ACHN (cell line): ENCODE measurements around the gene C1QTNF1.
"Not testable (repeated sequence)": the region's sequence is repeated elsewhere in the genome, so short reads cannot be mapped to it uniquely, and the experiment has no call there.

ENCODE experiments used
- DNase-seq: peaks from one replicate; pipeline ENCODE4 v3.0.0-alpha.2; 2015
- in situ Hi-C: cut with HindIII; loops from 2 replicates; pipeline ENCODE4 v1.10.0; 2017; ENCODE audit warnings: low sequenced_read_pairs, low pct_ligation_motif_present, low pct_unique_long_range_greater_than_20kb

C1QTNF1 gene

DNA sequence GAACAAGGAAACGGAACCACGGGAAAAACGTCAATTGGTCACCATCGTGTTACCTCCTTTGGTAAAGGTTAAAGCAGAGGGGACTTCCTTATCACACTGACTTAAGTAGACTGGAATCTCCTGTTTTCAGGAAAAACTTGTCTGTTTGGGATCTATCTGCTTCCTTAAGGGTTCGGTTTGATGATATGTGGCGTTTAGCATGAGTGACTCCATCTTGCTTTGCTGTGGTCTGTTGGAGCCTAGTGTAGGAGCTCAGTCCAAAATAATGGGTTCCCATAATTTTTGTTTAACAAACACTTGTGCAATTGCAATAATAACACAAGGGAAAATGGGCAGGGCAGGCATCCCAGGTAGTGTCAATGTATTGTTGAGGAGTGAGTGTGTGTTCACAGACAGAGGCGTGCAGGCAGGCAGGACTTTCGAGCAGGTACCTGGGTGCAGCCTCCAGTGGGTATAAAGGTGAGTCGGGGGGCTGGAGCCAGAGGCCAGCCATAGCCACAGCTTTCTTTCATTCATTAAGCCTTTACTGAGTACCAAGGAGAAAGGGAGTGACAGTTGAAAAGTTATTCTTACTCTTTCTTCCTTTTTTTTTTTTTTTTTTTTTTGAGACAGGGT, 46.4 kb downstream of the C1QTNF1 start:
- in situ Hi-C loops: no loop called here
- DNase-seq: no peak

DNA sequence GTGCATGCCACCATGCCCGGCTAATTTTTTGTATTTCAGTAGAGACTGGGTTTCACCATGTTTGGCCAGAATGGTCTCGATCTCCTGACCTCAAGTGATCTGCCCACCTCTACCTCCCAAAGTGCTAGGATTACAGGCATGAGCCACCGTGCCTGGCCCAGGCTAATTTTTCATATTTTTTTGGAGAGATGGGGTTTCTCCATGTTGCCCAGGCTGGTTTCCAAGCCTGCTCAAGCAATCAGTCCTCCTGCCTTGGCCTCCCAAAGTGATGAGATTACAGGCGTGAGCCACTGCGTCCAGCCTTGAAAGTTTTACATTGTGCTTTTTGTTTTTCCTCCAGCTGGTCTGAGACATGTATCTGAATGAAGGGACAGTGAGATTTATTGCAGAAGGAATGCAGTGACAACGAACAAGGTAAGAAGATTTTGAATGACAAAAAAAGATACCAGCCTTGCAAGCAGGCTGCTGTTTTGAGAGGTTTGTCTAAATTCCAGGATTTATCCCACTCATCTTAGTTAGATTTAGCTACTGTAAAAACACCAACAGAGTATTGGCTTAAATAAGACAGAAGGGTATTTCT, 47.3 kb downstream of the C1QTNF1 start:
- in situ Hi-C loops: no loop called here

DNA sequence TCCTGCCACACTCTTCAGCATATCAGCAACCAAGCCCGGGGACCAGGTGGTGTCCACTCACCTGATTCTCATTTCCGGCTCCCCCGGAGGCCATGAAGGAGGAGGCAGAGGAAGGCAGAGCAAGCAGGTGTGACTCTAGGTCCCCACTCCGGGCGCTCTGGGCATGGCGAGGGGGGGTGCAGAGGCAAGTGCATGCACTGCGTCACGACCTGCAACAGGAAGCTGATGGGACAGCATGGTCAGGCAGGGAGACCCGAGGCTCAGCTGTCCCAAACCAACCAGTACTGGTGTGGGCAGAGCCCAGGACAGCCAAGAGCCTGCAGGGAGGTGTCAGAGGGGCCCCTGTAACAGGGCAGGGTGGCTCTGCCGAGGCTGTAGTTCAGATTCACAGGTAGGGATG, 48.6 kb downstream of the C1QTNF1 start:
- in situ Hi-C loops: no loop called here
- DNase-seq: no peak

More for the DNA sequence above, 47.3 kb downstream of the C1QTNF1 start:
- no peak for DNase-seq

DNA sequence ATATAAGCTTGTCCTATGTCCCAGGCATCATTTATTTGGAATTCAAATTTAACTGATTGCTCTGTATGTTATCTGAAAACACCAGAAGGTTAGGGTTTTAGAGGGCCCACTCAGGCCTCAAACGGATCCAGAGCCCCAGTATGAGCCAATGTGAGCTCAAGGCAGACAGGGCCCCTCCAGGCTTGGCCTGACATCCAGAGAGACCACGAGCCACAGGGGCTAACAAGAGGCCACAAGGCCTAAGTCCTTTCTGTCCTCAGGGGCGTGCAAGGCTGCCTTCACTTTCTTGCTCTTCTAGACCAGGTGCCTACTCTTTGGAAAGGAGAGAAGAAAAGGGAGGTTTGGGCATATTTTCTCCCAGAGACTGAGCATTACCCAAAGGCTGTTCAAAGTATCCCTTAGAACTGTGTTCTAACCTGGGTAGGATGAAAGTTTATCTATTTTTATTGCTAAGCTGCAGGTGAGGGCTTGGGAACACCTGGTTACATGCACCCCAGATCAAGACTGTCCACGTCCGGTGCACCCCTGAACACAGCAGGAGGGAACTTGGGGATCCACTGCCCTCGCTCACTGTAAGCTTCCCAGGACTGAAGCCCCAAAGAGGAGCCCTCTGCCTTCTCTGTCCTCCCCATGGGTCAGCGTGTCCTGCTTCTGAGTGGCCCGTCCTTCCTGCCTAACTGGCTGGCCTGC, 49.2 kb downstream of the C1QTNF1 start:
- in situ Hi-C loops: no loop called here

DNA sequence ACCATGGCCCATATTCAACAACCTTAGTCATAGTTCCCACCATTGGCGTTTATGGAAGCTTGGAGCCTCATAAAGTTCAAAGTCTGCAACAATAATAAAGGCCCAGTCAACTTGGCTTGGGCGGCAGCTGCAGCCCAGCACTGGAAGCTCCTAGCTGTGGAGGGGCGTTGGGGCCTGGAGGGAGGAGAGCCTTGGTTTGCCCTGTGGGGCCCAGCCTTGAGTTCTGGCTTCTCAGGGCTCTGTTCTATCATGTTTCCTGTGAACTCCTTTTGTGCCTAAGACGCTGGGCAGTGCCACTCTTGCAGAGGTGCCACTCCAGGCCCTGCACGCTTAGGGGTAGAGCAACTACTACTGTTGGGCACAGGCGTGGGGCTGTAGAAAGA, 49.7 kb downstream of the C1QTNF1 start:
- in situ Hi-C loops: no loop called here

More for the DNA sequence above, 49.2 kb downstream of the C1QTNF1 start:
- DNase-seq: no peak

DNA sequence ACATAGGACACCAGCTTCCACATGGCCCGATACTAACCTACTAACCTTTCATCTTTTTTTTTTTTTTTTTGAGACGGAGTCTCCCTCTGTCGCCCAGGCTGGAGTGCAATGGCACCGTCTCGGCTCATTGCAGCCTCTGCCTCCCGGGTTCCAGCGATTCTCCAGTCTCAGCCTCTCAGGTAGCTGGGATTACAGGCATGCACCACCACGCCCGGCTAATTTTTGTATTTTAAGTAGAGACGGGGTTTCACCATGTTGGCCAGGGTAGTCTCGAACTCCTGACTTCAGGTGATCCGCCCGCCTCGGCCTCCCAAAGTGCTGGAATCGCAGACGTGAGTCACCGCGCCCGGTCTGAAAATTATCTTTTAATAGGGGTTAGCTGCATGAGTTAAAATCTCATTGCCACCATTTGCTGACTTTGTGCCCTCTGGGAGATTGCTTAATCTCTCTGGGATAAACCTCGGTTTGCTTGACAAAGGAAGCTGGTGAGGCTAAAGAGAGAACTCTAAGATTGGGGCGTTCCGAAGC, 50.2 kb downstream of the C1QTNF1 start:
- in situ Hi-C loops, DNase-seq: not testable (repeated sequence)

More for the DNA sequence above, 49.7 kb downstream of the C1QTNF1 start:
- DNase-seq: no peak

DNA sequence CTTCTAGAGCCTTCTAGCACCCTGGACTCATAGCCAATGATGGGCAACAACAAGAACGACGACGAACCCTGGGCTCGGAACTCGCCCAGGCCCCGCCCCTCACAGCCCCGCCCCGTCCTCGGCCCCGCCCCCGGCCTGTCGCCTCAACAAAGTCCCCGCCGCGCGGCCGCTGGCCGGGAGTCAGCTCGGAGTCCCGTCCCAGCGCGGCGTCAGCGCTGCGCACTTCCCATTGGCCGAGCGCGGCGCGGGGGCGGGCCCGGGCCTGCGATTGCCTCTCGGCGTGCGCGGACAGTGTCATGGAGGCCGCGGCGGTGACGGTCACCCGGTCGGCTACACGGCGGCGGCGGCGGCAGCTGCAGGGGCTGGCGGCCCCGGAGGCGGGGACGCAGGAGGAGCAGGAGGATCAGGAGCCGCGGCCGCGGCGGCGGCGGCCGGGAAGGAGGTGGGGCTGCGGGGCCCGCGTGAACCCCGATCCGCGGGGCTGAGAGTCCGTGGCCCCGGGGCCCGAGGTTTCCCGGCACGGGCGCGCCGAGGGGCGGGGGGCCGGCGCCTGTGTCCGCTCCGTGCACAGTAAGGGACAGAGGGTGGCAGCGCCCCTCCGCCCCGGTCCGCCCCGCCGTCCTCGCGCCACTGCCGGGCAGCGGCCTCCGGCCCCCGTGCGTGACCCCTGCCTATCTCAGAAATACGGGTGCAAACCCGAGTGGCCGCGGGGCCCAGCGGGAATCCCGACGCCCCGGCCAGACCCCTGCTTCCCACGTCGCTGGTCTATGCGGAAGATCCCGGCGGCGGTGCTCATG, 50.9 kb downstream of the C1QTNF1 start, which contains the start of gene ENGASE:
TSS of gene ENGASE (plus strand) at position 176 of the 797 bp plus-strand sequence. CDS start at position 297, 121 bp downstream.
- in situ Hi-C loops: no loop called here
- peak; percentile 91 for DNase-seq

DNA sequence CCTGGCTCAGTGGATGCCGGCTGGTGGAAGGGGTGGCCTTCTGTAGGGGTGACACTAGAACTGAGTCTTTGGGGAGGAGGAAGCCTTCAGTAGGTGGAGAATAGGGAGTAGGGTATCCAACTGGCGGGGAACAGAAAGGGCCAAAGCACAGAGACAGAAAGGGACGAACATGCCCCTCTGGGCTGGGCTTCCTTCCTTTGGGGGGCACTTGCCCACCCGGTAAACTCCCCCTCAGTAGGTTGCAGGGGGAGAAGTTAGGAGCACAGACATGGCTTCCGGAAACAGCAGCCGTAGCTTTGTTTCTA, 51.4 kb downstream of the C1QTNF1 start:
- no peak for DNase-seq
- in situ Hi-C loops: no loop called here

DNA sequence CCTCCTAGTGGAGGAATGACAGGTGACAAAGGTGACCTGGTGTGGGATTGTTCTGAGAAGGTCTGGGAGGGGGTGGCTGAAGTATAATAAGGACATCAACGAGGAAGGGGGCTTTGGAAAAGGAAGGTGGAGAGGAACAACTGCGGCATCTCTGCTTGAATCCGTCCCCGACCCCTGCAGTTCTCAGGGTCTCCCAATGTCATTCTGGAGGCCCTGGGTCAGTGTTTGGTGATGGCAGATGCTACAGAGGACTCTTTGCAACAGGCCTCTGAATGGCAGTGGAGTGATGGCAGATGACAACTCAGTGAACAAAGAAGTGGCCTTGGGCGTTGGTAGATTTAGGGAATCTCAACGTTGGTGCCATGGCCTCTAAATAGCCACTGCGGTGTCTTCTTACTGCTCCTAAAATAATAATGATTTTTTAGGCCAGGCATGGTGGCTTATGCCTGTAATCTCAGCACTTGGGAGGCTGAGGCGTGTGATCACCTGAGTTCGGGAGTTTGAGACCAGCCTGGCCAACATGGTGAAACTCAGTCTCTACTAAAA, 52.0 kb downstream of the C1QTNF1 start:
- no peak for DNase-seq
- in situ Hi-C loops: no loop called here

DNA sequence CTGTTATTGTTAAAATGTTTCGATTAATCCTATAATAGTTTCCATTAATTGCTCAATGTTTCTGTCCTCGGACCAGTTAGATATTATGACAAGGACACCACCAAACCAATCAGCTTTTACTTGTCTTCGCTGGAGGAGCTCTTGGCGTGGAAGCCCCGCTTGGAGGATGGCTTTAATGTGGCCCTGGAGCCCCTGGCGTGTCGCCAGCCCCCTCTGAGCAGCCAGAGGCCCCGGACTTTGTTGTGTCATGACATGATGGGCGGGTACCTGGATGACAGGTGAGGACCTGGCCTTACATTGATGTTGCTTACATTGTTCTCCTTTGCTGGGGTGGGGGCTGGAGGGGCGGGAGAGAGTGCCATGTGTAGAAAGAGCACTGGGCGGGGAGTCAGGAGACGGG, 53.6 kb downstream of the C1QTNF1 start:
- in situ Hi-C loops: no loop called here
- no peak for DNase-seq

DNA sequence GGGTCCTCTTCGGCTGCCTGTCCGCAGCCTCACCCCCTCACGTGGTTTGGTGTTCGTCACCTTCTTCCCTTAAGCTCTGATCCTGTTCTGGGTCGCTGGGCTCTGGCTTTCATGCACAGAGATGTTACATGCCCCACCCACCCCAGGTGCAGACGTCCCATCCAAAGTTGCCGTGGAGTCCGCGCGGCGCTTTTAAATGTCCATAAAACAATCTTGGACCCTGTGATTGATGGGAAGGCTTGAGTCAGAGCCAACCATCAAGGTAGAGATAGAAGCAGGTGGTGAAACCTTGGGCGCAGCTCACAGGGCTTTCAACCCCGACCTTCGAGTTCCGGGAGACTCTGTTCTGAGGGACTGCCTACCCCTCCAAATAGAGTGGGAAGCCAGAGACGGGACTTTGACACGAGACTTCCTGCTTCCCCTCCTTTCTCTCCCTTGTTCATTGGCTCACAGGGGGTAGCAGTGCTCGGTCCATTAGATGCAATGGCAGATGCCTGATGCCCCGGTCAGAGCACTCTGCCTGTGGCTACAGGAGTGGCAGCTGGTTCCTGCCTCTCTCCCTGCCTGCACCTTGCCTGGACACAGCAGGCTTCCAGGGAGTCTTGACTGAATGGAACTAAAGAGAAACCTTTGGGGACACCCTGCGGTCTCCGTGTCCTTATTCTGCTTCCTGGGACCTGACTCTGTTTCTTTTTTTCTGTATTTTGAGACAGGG, 54.7 kb downstream of the C1QTNF1 start:
- in situ Hi-C loops: no loop called here
- no peak for DNase-seq

DNA sequence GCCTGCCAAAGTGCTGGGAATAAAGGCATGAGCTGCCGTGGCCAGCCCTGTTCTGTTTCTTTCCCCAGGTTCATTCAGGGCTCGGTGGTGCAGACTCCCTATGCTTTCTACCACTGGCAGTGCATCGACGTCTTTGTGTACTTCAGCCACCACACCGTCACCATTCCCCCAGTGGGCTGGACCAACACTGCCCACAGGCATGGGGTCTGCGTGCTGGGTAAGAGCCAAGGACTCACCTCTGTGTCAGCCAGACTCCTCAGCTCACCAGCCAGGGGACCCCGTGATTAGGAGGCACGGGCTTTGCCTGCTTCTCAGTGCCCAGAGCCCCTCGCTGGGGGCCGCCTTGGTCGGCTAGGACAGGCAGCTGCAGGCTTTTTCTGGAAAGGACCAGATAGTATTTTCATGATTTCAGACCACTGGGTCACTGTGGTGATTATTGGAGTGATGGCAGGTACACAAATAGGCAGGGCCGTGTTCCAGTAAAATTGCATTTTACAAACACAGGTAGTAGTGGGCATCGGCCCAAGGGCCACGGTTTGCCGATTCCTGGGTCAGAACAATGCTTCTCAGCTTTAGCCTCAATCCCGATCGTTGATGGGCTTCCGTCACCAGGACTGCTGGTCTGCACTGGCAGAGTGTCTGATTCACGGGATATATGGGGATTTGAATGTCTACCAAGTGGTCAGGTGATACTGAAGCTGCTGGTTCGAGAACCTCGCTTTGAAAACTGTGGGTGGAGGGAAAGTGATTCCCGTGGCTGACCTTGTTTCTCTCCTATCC, 55.6 kb downstream of the C1QTNF1 start:
- in situ Hi-C loops: no loop called here
- DNase-seq: no peak

DNA sequence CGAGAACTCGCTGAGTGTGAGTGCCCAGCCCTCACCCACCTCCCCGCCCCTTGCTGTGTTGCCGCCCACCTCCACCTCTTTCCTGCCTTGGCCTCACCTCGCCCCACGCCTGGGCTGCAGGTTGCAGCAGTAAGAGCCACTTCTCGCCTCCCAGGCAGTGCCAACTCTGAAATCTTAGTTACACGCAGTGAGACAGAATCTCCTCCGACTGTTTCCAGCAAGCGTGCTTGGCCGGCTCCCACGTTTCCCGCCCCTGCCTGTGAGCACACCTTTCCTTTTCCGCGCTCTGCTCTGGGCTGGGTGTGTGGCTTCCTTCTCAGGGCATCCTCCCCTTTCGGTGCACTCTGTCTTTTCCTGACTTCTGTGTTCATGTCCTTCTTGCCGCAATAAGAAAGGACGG, 56.4 kb downstream of the C1QTNF1 start:
- no peak for DNase-seq
- in situ Hi-C loops: no loop called here

DNA sequence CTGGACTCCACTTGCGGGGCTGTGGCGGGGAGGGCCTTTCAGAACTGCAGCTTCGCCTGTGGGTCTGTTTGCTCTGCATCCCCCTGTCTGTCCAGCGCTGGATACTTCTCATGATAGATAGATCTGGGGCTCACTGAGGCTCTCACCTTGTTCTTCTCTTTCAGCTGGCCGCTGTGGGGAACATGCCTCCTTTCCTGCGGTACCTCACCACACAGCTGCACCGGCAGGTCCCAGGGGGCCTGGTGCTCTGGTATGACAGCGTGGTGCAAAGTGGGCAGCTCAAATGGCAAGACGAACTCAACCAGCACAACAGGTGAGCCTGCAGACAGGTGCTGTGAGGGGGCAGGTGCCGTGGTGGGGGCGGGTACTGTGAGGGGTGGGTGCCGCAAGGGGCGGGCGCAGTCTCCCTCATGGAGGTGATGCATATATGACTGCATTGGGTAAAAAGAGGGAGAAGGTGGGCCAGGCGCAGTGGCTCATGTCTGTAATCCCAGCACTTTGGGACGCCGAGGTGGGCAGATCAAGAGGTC, 56.9 kb downstream of the C1QTNF1 start:
- DNase-seq: no peak
- in situ Hi-C loops: no loop called here

DNA sequence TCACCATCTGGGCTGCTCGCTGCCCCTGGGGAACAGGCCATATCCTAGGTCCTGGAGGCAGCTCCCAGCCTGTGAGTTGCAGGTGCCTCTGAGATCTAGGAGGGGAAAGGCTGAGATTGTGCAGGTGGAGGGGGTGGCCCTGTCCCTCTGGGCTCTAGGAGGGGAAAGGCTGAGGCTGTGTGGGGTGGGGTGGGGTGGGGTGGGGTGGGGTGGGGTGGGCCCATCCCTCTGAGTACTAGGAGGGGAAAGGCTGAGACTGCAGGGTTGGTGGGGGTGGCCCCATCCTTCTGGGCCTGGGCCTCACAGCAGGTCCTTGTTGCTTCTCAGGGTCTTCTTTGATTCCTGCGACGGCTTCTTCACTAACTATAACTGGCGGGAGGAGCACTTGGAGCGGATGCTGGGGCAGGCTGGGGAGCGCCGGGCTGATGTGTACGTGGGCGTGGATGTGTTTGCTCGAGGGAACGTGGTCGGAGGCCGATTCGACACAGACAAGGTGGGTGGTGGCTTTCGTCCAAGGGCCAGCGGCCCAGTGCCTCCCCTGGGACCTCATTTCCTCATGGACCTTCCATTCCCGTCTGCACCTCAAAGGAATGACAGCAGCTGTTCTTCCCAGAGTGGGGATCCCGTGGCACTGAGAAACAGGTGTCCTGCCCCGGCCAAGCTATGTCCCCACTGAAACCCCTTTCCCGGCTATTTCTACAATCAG, 57.8 kb downstream of the C1QTNF1 start:
- in situ Hi-C loops: no loop called here
- no peak for DNase-seq

DNA sequence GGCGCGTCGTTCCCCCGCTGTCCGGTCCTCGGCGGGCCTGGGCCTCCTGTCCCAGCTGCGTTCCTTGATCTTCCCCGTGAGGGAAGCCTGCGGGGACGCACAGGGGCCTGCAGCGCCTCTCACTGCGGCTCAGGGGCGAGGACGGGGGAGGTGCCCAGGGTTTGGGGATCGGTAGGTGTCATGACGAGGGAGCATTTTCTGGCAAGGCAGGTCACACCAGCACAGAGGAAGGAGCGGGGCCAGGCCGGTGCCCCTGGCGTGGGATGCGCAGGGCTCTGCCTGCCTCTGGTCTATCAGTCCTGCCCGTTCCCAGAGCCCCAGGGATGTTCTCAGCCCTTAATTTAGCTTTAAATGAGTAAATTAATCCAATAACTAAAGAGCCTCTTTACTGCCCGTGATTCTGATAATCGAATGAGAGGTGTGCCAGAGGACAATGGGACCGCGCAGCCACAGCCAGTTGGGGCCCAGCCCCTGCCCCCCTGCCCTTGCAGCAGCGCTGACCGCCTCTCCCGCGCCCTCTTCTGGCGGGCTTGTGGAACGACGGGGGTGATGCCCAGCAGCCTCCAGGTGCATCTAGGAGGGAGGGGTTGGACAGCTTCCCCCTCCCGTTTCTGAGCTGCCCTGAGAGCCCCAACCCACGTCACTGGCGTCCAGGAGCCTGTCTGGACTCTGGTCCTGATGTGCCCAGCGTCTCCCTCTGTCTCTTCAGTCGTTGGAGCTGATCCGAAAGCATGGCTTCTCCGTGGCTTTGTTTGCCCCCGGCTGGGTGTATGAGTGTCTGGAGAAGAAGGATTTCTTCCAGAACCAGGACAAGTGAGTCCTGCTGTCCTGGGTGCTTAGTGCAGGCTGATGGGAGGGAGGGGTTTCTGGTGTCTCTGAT, 58.6 kb downstream of the C1QTNF1 start:
- DNase-seq: peak; percentile 44
- in situ Hi-C loops: no loop called here
